ENCODE measurements around the gene SCN5A.

GRCh38 chr3:38560284-38560683 lies 89.2 kb downstream of the SCN5A start:
- TF ChIP-seq CTCF (IDR thresholded peaks at IDR 0.05) (no peak), POLR2A (IDR thresholded peaks at IDR 0.05) (no peak)
